CD4-positive, CD25-positive, alpha-beta regulatory T cell (primary cell): ENCODE data around the gene IRAK1BP1. TPM values are rescaled to one million over a fixed set of nuclear protein-coding genes. Genes with fewer than 3 reads are reported as not detected.

ENCODE experiments used
- ATAC-seq, 2 donors: fragments of 150-1000 bp; cut with Tn5 transposase; one replicate each; pipeline ENCODE4 v1.10.0; 2021; ENCODE audit warnings: low read depth in 2 of 2, moderate number of reproducible peaks in 2 of 2, moderate library complexity in 1 of 2
- DNase-seq, 3 donors: peaks; one replicate each; pipeline versions ENCODE4 v3.0.0 to v3.0.0-alpha.2; 2012 to 2022; ENCODE audit warnings: mixed read lengths in 1 of 3
- H3K27ac ChIP-seq: one replicate; pipeline ENCODE4 v1.7.0; 2013; ENCODE audit warnings: mild to moderate bottlenecking, low read length; ENCODE audit not compliant: insufficient read depth, poor library complexity, severe bottlenecking
- H3K27me3 ChIP-seq: one replicate; pipeline ENCODE4 v1.7.0; 2013; ENCODE audit warnings: low read length; ENCODE audit not compliant: control insufficient read depth, insufficient read depth
- H3K36me3 ChIP-seq: one replicate; pipeline ENCODE4 v1.7.0; 2013; ENCODE audit warnings: mild to moderate bottlenecking, low read length, moderate library complexity; ENCODE audit not compliant: control insufficient read depth, insufficient read depth
- H3K4me1 ChIP-seq: 2 replicates; pipeline ENCODE4 v1.7.0; 2013; ENCODE audit warnings: mild to moderate bottlenecking, low read length; ENCODE audit not compliant: insufficient read depth, control insufficient read depth, poor library complexity, severe bottlenecking
- H3K4me3 ChIP-seq: one replicate; pipeline ENCODE4 v1.7.0; 2013; ENCODE audit warnings: low read depth, mild to moderate bottlenecking, low read length, moderate library complexity
- H3K9me3 ChIP-seq, 2 experiments: 1 replicate in 1 of 2; 2 replicates in 1 of 2; pipeline ENCODE4 v1.7.0; 2013; ENCODE audit warnings: low read length in 2 of 2, mild to moderate bottlenecking in 1 of 2, moderate library complexity in 1 of 2; ENCODE audit not compliant: control insufficient read depth in 2 of 2
- H3K27ac Mint-ChIP-seq, 3 donors: one replicate each; pipeline ENCODE4 v1.8.0; 2020 to 2022; ENCODE audit warnings: mild to moderate bottlenecking in 3 of 3, mixed read lengths in 3 of 3, moderate library complexity in 2 of 3
- H3K27me3 Mint-ChIP-seq: one replicate; pipeline ENCODE4 v1.8.0; 2022; ENCODE audit warnings: mild to moderate bottlenecking, mixed read lengths
- H3K36me3 Mint-ChIP-seq: one replicate; pipeline ENCODE4 v1.8.0; 2020; ENCODE audit warnings: mixed read lengths
- H3K4me1 Mint-ChIP-seq, 4 donors: one replicate each; pipeline ENCODE4 v1.8.0; 2020 to 2022; ENCODE audit warnings: mixed read lengths in 4 of 4, mild to moderate bottlenecking in 1 of 4
- H3K4me3 Mint-ChIP-seq, 4 donors: one replicate each; pipeline ENCODE4 v1.8.0; 2020 to 2022; ENCODE audit warnings: mild to moderate bottlenecking in 4 of 4, mixed read lengths in 4 of 4, moderate library complexity in 3 of 4
- H3K9me3 Mint-ChIP-seq, 7 donors: one replicate each; pipeline ENCODE4 v1.8.0; 2020 to 2022; ENCODE audit warnings: mixed read lengths in 7 of 7, mild to moderate bottlenecking in 3 of 7, moderate library complexity in 2 of 7
- polyA plus RNA-seq, 4 donors: library from polyadenylated mRNA; unstranded; fragments of 300-500 nt; fragmentation: Illumina TruSeq; gene quantifications; one replicate each; pipeline ENCODE4 v1.2.3, GENCODE V29; 2021
- total RNA-seq: library from RNA; stranded (reverse); gene quantifications from one replicate; pipeline ENCODE4 v1.2.3, GENCODE V29; 2022

Gene IRAK1BP1
- total and polyA plus RNA-seq, 5 donors from 2014 or later = 1.1 to 2.1 (median 1.1) TPM

DNA sequence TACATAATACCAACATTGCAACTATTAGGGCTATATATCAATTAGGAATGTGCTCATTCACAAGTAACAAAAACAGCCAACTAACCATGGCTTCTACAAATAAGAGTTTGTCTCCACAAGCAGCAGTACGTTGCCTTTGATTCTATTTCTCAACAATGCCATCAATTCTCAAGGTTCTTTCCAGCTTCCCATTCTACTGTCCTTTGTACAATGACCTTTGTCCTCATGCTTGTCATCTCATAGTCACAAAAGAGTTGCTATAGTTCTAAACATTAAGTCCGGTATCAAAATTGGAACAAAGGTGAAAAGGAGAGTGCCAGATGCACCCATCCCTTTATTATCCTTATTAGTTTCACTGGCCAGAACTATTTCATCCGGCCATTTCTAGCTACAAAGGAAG is 30.8 kb upstream of the IRAK1BP1 start:
- DNase-seq (no peak), ATAC-seq (no peak)
- peaks cover 0 to 3% (median 0%) of the 10 kb centered on the region in 7 donors for H3K9me3 Mint-ChIP-seq
- no peak overlapping the region for H3K27ac Mint-ChIP-seq
- Histone ChIP-seq H3K36me3 (no peaks in the 10 kb centered on the region), H3K27me3 (peaks cover 3% of the 10 kb centered on the region), H3K9me3 (no peaks in the 10 kb centered on the region), H3K27ac (no peak overlapping the region), H3K4me3 (no peak overlapping the region), H3K4me1 (no peaks in the 10 kb centered on the region)
- no peaks in the 10 kb centered on the region for H3K4me1 Mint-ChIP-seq
- peaks cover 8% of the 10 kb centered on the region for H3K27me3 Mint-ChIP-seq
- no peak overlapping the region for H3K4me3 Mint-ChIP-seq
- no peaks in the 10 kb centered on the region for H3K36me3 Mint-ChIP-seq

DNA sequence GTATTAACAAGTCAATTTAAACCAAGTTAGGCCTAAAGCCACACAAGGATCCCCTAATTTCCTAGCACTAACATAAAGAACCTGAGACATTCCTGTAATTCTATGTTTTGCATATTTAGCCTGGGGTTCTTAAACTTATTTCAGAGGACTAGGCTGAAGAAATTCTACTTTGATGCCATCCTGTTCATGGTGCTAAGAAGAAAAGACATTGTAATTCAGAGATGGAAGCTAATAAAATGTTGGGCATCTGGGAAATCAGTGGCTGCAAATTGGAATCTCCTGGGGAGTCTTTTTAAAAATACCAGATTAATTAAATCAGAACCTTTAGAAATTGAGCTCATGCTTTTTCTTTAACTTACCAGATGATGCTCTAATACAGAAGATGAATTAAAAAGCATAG is 26.2 kb upstream of the IRAK1BP1 start:
- H3K4me1 Mint-ChIP-seq = no peaks in the 10 kb centered on the region
- Histone ChIP-seq H3K36me3 (no peaks in the 10 kb centered on the region), H3K27ac (no peak overlapping the region), H3K27me3 (peaks cover 3% of the 10 kb centered on the region), H3K4me1 (no peaks in the 10 kb centered on the region), H3K9me3 (no peaks in the 10 kb centered on the region), H3K4me3 (no peak overlapping the region)
- H3K27ac Mint-ChIP-seq = no peak overlapping the region
- no peaks in the 10 kb centered on the region for H3K36me3 Mint-ChIP-seq
- DNase-seq (no peak), ATAC-seq (no peak)
- no peak overlapping the region for H3K4me3 Mint-ChIP-seq
- H3K27me3 Mint-ChIP-seq = peaks cover 8% of the 10 kb centered on the region
- peaks cover 0 to 3% (median 0%) of the 10 kb centered on the region in 7 donors for H3K9me3 Mint-ChIP-seq

DNA sequence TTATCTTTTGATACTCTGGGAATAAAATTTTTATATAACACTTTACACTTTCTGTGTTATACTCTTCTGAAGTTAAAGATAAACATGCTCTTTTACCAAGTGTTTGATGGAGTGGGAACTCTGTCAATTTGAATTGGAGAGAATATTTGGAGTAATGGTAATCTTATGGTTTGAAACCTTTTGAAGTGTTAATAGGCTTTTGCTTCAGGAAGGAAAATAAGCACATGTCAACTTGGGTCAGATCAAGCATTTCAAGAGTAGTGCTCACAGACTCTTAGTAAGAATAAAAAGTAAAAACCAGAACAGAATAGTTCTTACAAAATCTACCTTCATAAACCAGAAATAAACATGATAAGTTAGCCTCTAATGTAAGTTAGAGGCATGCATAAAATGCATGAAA is 24.4 kb upstream of the IRAK1BP1 start:
- no peaks in the 10 kb centered on the region for H3K36me3 ChIP-seq
- Mint-ChIP-seq H3K36me3 (no peaks in the 10 kb centered on the region), H3K9me3 (peaks cover 0 to 3% (median 0%) of the 10 kb centered on the region in 7 donors), H3K27me3 (no peaks in the 10 kb centered on the region), H3K4me1 (no peaks in the 10 kb centered on the region), H3K4me3 (no peak overlapping the region), H3K27ac (no peak overlapping the region)
- H3K4me3 ChIP-seq = no peak overlapping the region
- no peak overlapping the region for H3K27ac ChIP-seq
- no peaks in the 10 kb centered on the region for H3K27me3 ChIP-seq
- DNase-seq = no peak
- no peaks in the 10 kb centered on the region for H3K9me3 ChIP-seq
- H3K4me1 ChIP-seq = no peaks in the 10 kb centered on the region
- ATAC-seq = no peak

DNA sequence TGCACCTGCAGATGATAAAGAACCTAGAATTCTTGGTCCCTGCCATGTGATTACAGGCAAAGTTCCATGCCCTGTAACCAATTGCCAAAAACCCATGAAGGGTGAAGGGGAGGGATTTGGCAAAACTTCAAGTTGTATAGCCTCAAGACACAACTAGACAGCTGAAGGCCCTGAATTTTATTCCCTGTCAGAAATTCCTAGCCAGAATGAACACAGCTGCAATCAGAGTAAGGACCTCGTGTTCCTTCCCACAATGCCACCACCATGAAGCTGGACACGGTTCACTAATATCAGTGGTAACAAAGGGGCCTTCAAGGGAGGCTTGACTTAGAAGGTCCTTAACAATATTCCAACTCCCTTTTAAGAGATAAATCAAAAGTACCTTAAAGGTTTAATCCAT is 22.5 kb upstream of the IRAK1BP1 start:
- H3K4me3 ChIP-seq = no peak overlapping the region
- Mint-ChIP-seq H3K27me3 (no peaks in the 10 kb centered on the region), H3K27ac (no peak overlapping the region), H3K9me3 (peaks cover 0 to 1% (median 0%) of the 10 kb centered on the region in 7 donors), H3K36me3 (no peaks in the 10 kb centered on the region), H3K4me1 (no peaks in the 10 kb centered on the region), H3K4me3 (no peak overlapping the region)
- H3K27ac ChIP-seq = no peak overlapping the region
- H3K27me3 ChIP-seq = no peaks in the 10 kb centered on the region
- no peaks in the 10 kb centered on the region for H3K9me3 ChIP-seq
- DNase-seq (no peak), ATAC-seq (no peak)
- H3K36me3 ChIP-seq = no peaks in the 10 kb centered on the region
- no peaks in the 10 kb centered on the region for H3K4me1 ChIP-seq

DNA sequence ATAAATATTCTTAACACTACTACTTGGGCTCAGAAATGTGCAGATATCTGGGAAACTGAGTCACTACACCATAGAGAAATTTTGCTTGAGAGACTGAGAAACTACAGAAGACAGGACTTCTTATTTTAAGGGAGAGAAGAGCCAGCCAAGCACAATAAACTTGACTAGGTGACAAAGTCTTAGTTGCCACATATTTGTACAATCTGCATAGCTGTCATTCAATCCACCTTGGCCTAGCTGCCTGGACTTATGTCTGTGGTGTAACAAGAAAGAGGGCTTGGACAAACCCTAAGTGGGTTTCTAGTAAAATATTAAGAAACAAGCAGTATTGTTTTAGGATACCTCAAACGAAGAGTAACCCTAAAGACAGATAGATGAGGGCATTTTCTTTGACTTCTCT is 21.8 kb upstream of the IRAK1BP1 start:
- Mint-ChIP-seq H3K4me1 (no peaks in the 10 kb centered on the region), H3K9me3 (no peaks in the 10 kb centered on the region), H3K27ac (no peak overlapping the region), H3K4me3 (no peak overlapping the region), H3K27me3 (no peaks in the 10 kb centered on the region), H3K36me3 (no peaks in the 10 kb centered on the region)
- Histone ChIP-seq H3K9me3 (no peaks in the 10 kb centered on the region), H3K27me3 (no peaks in the 10 kb centered on the region), H3K4me3 (no peak overlapping the region), H3K27ac (no peak overlapping the region), H3K4me1 (no peaks in the 10 kb centered on the region), H3K36me3 (no peaks in the 10 kb centered on the region)
- no peak for DNase-seq
- no peak for ATAC-seq

DNA sequence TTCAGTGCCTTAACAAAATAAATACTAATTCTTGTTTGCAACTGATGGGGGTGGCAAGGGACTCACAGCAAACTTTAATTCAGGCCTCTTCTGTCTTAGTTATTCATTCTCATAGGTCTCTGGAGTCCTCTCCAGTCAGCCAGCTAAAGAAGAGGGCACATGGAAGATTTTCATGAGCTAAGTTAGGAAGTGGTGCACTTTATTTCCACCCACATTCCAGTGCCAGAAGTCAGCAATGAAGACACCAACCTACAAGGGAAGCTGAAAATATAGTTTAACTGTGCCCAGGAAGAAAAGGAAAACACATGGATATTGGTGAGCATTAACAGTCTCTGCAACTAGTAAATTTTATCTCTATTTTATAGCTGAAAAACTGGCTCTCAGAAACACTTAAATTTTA is 16.7 kb upstream of the IRAK1BP1 start:
- Histone ChIP-seq H3K36me3 (no peaks in the 10 kb centered on the region), H3K9me3 (no peaks in the 10 kb centered on the region), H3K27ac (no peak overlapping the region), H3K4me3 (no peak overlapping the region), H3K27me3 (no peaks in the 10 kb centered on the region), H3K4me1 (no peaks in the 10 kb centered on the region)
- H3K27ac Mint-ChIP-seq = no peak overlapping the region
- H3K4me3 Mint-ChIP-seq = no peak overlapping the region
- H3K4me1 Mint-ChIP-seq = no peaks in the 10 kb centered on the region
- H3K36me3 Mint-ChIP-seq = peaks cover 2% of the 10 kb centered on the region
- no peaks in the 10 kb centered on the region for H3K9me3 Mint-ChIP-seq
- no peaks in the 10 kb centered on the region for H3K27me3 Mint-ChIP-seq
- ATAC-seq (no peak), DNase-seq (no peak)

DNA sequence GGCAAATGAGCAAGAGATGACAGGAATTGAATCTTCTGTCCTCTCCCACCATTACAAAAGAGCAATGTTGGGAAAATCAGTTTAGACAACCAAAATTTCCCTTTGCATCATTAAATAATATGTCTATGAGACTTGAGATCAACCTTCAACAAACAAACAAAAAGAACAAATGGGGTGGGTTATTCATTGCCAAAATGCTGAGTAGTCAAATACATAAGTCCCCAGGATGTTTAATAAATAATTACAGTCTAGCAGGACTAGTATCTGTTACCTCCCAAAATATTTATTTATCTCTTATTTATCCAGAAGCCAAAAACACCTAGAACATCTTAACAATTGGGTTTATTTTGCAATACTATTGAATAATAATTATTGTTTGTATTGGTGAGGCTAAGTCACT is 16.2 kb upstream of the IRAK1BP1 start:
- Histone ChIP-seq H3K4me3 (no peak overlapping the region), H3K36me3 (no peaks in the 10 kb centered on the region), H3K4me1 (no peaks in the 10 kb centered on the region), H3K27me3 (no peaks in the 10 kb centered on the region), H3K9me3 (no peaks in the 10 kb centered on the region), H3K27ac (no peak overlapping the region)
- H3K36me3 Mint-ChIP-seq = peaks cover 2% of the 10 kb centered on the region
- no peaks in the 10 kb centered on the region for H3K4me1 Mint-ChIP-seq
- no peaks in the 10 kb centered on the region for H3K9me3 Mint-ChIP-seq
- no peak overlapping the region for H3K27ac Mint-ChIP-seq
- H3K4me3 Mint-ChIP-seq = no peak overlapping the region
- H3K27me3 Mint-ChIP-seq = no peaks in the 10 kb centered on the region
- ATAC-seq = no peak
- no peak for DNase-seq

DNA sequence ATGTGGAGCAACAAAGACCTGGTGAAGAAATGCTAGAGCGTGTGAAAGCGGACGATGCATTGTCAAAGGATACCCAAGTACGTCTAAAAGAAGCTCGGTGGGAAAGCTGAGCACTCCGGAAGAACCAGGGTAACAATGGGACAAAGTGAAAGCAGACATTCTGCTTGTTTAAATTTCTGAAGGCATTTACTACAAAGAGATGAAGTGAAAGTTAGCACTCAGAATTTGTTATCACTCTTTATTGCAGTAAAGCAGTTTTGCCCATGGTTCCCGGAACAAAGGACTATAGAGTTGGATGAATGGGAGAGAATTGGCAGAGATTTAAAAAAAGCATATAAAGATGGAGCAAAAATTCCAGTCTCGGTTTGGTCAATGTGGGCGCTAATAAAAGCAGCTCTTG is 12.8 kb upstream of the IRAK1BP1 start:
- Histone ChIP-seq H3K27ac (no peak overlapping the region), H3K4me1 (no peaks in the 10 kb centered on the region), H3K4me3 (no peak overlapping the region), H3K9me3 (no peaks in the 10 kb centered on the region), H3K36me3 (no peaks in the 10 kb centered on the region), H3K27me3 (no peaks in the 10 kb centered on the region)
- DNase-seq (no peak), ATAC-seq (no peak)
- H3K27ac Mint-ChIP-seq = no peak overlapping the region
- H3K4me1 Mint-ChIP-seq = no peaks in the 10 kb centered on the region
- no peak overlapping the region for H3K4me3 Mint-ChIP-seq
- peaks cover 6% of the 10 kb centered on the region for H3K36me3 Mint-ChIP-seq
- no peaks in the 10 kb centered on the region for H3K27me3 Mint-ChIP-seq
- H3K9me3 Mint-ChIP-seq = peaks cover 0 to 2% (median 0%) of the 10 kb centered on the region in 7 donors
